Mesendoderm (in vitro differentiated cells): ENCODE data around the gene DNAH7.

ENCODE experiments used
- DNase-seq: peaks from one replicate; pipeline ENCODE4 v3.0.0; 2013
- H2AK5ac ChIP-seq: 2 replicates; pipeline ENCODE4 v1.6.1; 2013; ENCODE audit warnings: low read length, inconsistent platforms
- H2BK120ac ChIP-seq: 2 replicates; pipeline ENCODE4 v1.6.1; 2013; ENCODE audit warnings: low read depth, mild to moderate bottlenecking, low read length, moderate library complexity, mixed read lengths
- H2BK15ac ChIP-seq: replicated peaks from 2 replicates; pipeline ENCODE4 v1.6.1; 2013; ENCODE audit warnings: low read depth, mild to moderate bottlenecking, moderate library complexity
- H2BK5ac ChIP-seq: 2 replicates; pipeline ENCODE4 v1.6.1; 2013; ENCODE audit warnings: low read length, inconsistent platforms
- H3K18ac ChIP-seq: 2 replicates; pipeline ENCODE4 v1.6.1; 2013; ENCODE audit warnings: mild to moderate bottlenecking, low read length, mixed read lengths
- H3K23ac ChIP-seq: one replicate; pipeline ENCODE4 v1.6.1; 2013; ENCODE audit warnings: low read length
- H3K27ac ChIP-seq: 2 replicates; pipeline ENCODE4 v1.5.1; 2013; ENCODE audit warnings: low read depth, mild to moderate bottlenecking, inconsistent platforms, low read length, moderate library complexity
- H3K27me3 ChIP-seq: 2 replicates; pipeline ENCODE4 v1.6.1; 2013; ENCODE audit warnings: low read length, control low read depth, mild to moderate bottlenecking, inconsistent platforms; ENCODE audit not compliant: insufficient read depth, poor library complexity
- H3K36me3 ChIP-seq: 2 replicates; pipeline ENCODE4 v1.6.1; 2013; ENCODE audit warnings: low read length, inconsistent platforms; ENCODE audit not compliant: control insufficient read depth, insufficient read depth
- H3K4ac ChIP-seq: one replicate; pipeline ENCODE4 v1.6.1; 2013; ENCODE audit warnings: low read depth, mild to moderate bottlenecking, low read length, moderate library complexity
- H3K4me1 ChIP-seq: 2 replicates; pipeline ENCODE4 v1.6.1; 2013; ENCODE audit warnings: low read depth, low read length, inconsistent platforms; ENCODE audit not compliant: control insufficient read depth
- H3K4me2 ChIP-seq: 2 replicates; pipeline ENCODE4 v1.6.1; 2013; ENCODE audit warnings: low read length
- H3K4me3 ChIP-seq: 2 replicates; pipeline ENCODE4 v1.5.1; 2013; ENCODE audit warnings: mild to moderate bottlenecking, low read length
- H3K56ac ChIP-seq: one replicate; pipeline ENCODE4 v1.6.1; 2013; ENCODE audit warnings: low read length
- H3K79me1 ChIP-seq: 2 replicates; pipeline ENCODE4 v1.6.1; 2013; ENCODE audit warnings: low read length, inconsistent platforms
- H3K79me2 ChIP-seq: 2 replicates; pipeline ENCODE4 v1.6.1; 2013; ENCODE audit warnings: mild to moderate bottlenecking, low read length; ENCODE audit not compliant: control insufficient read depth, insufficient read depth
- H3K9ac ChIP-seq: 2 replicates; pipeline ENCODE4 v1.6.1; 2013; ENCODE audit warnings: low read length, inconsistent platforms
- H4K5ac ChIP-seq: one replicate; pipeline ENCODE4 v1.6.1; 2013; ENCODE audit warnings: low read length
- H4K8ac ChIP-seq: one replicate; pipeline ENCODE4 v1.6.1; 2013; ENCODE audit warnings: low read depth, mild to moderate bottlenecking, control low read depth, low read length, moderate library complexity
- WGBS: extraction: QIAGEN DNeasy Blood & Tissue Kit; methylation state at CpG from one replicate; pipeline ENCODE4 v1.1.7; 2013; ENCODE audit warnings: low lambda C conversion rate, missing lambda C conversion rate; ENCODE audit not compliant: insufficient coverage; ENCODE audit errors: extremely low coverage; 5-methylcytosine and 5-hydroxymethylcytosine counted together

Gene DNAH7

GRCh38 chr2:195861821-195862220 lies 206.8 kb downstream of the DNAH7 start:
- H3K36me3 ChIP-seq = no peaks in the 10 kb centered on the region
- H3K18ac ChIP-seq = no peak overlapping the region
- no peak overlapping the region for H3K4ac ChIP-seq
- no peak overlapping the region for H2BK5ac ChIP-seq
- WGBS = no CpG with 5 or more reads among the region's 5 CpGs
- H2BK15ac ChIP-seq = no peak overlapping the region
- H3K4me2 ChIP-seq = no peak overlapping the region
- no peak overlapping the region for H4K8ac ChIP-seq
- H3K79me2 ChIP-seq = no peaks in the 10 kb centered on the region
- H3K27ac ChIP-seq = no peak overlapping the region
- no peak overlapping the region for H3K4me3 ChIP-seq
- H3K23ac ChIP-seq = no peak overlapping the region
- no peak overlapping the region for H2BK120ac ChIP-seq
- no peak overlapping the region for H3K9ac ChIP-seq
- H3K27me3 ChIP-seq = no peaks in the 10 kb centered on the region
- H4K5ac ChIP-seq = no peak overlapping the region
- H2AK5ac ChIP-seq = no peak overlapping the region
- no peak for DNase-seq
- no peaks in the 10 kb centered on the region for H3K79me1 ChIP-seq
- no peak overlapping the region for H3K56ac ChIP-seq
- peaks cover 3% of the 10 kb centered on the region for H3K4me1 ChIP-seq

- H2BK15ac ChIP-seq = no peak overlapping the region
- H4K5ac ChIP-seq = no peak overlapping the region
- H2AK5ac ChIP-seq = no peak overlapping the region
- H3K9ac ChIP-seq = no peak overlapping the region
- no peak overlapping the region for H2BK120ac ChIP-seq
- no peaks in the 10 kb centered on the region for H3K27me3 ChIP-seq
- no peak overlapping the region for H3K23ac ChIP-seq
- H3K79me1 ChIP-seq = no peaks in the 10 kb centered on the region
- peaks cover 1% of the 10 kb centered on the region for H3K4me1 ChIP-seq
- H3K4ac ChIP-seq = no peak overlapping the region
- H4K8ac ChIP-seq = no peak overlapping the region
- no peak overlapping the region for H2BK5ac ChIP-seq
- no peak overlapping the region for H3K18ac ChIP-seq
- no peak overlapping the region for H3K4me3 ChIP-seq
- no peak for DNase-seq
- no peak overlapping the region for H3K4me2 ChIP-seq
- H3K79me2 ChIP-seq = no peaks in the 10 kb centered on the region
- no peaks in the 10 kb centered on the region for H3K36me3 ChIP-seq
- H3K27ac ChIP-seq = no peak overlapping the region
- H3K56ac ChIP-seq = no peak overlapping the region
- WGBS = no CpG with 5 or more reads among the region's 2 CpGs
Measured at GRCh38 chr2:195859513-195859912, 209.1 kb downstream of the DNAH7 start.

GRCh38 chr2:195857132-195857531 lies 211.5 kb downstream of the DNAH7 start:
- no peak overlapping the region for H3K27ac ChIP-seq
- no peak overlapping the region for H3K9ac ChIP-seq
- H3K23ac ChIP-seq = no peak overlapping the region
- H3K4me3 ChIP-seq = no peak overlapping the region
- H2BK120ac ChIP-seq = no peak overlapping the region
- H3K56ac ChIP-seq = no peak overlapping the region
- H3K27me3 ChIP-seq = no peaks in the 10 kb centered on the region
- no peak overlapping the region for H4K5ac ChIP-seq
- H2BK5ac ChIP-seq = no peak overlapping the region
- no peak overlapping the region for H2BK15ac ChIP-seq
- H3K79me2 ChIP-seq = no peaks in the 10 kb centered on the region
- H3K36me3 ChIP-seq = no peaks in the 10 kb centered on the region
- no peak overlapping the region for H3K4ac ChIP-seq
- no peak overlapping the region for H3K4me2 ChIP-seq
- H3K79me1 ChIP-seq = no peaks in the 10 kb centered on the region
- H2AK5ac ChIP-seq = no peak overlapping the region
- no peak for DNase-seq
- no peaks in the 10 kb centered on the region for H3K4me1 ChIP-seq
- H3K18ac ChIP-seq = no peak overlapping the region
- WGBS = no CpG with 5 or more reads among the region's 2 CpGs
- no peak overlapping the region for H4K8ac ChIP-seq

DNA sequence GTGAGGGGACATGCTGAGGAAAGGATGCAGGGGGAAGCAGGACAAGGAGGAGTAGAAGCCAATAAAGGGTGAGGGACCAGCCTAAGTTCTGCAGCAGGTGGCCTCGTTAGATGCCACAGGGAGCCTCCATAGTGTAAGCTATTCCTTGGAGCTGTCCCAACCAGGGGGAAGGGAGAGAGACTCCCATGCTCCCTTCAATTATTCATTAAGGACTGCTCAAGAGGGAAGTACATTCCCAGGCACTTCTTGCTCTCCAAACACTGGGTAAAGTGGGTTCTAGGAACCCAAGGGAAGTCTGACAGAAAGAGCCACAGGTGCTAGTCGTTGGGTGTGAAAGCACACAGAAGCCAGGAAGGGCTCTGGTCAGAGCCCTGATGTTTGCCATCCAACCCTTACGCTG lies 217.9 kb downstream of the DNAH7 start:
- Histone ChIP-seq H2BK15ac (no peak overlapping the region), H3K9ac (no peak overlapping the region), H3K36me3 (no peaks in the 10 kb centered on the region), H3K79me1 (no peaks in the 10 kb centered on the region), H4K5ac (no peak overlapping the region), H3K56ac (no peak overlapping the region), H3K23ac (no peak overlapping the region), H3K27ac (no peak overlapping the region), H3K79me2 (no peaks in the 10 kb centered on the region), H2BK120ac (no peak overlapping the region), H2BK5ac (no peak overlapping the region), H3K4me2 (no peak overlapping the region), H3K4me3 (no peak overlapping the region), H3K4ac (no peak overlapping the region), H3K27me3 (no peaks in the 10 kb centered on the region), H3K4me1 (no peaks in the 10 kb centered on the region), H4K8ac (no peak overlapping the region), H2AK5ac (no peak overlapping the region), H3K18ac (no peak overlapping the region)
- no CpG with 5 or more reads among the region's 3 CpGs for WGBS
- DNase-seq = no peak

- no peak for DNase-seq
- Histone ChIP-seq H3K79me1 (no peaks in the 10 kb centered on the region), H2BK120ac (no peak overlapping the region), H3K4me2 (no peak overlapping the region), H3K4ac (no peak overlapping the region), H3K9ac (no peak overlapping the region), H4K8ac (no peak overlapping the region), H2BK15ac (no peak overlapping the region), H3K18ac (no peak overlapping the region), H3K79me2 (no peaks in the 10 kb centered on the region), H3K23ac (no peak overlapping the region), H3K4me1 (no peaks in the 10 kb centered on the region), H3K27me3 (no peaks in the 10 kb centered on the region), H2AK5ac (no peak overlapping the region), H3K56ac (no peak overlapping the region), H4K5ac (no peak overlapping the region), H2BK5ac (no peak overlapping the region), H3K36me3 (no peaks in the 10 kb centered on the region), H3K4me3 (no peak overlapping the region), H3K27ac (no peak overlapping the region)
- no CpG with 5 or more reads among the region's 4 CpGs for WGBS
Measured at GRCh38 chr2:195848119-195848899, 220.3 kb downstream of the DNAH7 start.

GRCh38 chr2:195842932-195843331 lies 225.7 kb downstream of the DNAH7 start:
- WGBS = no CpG with 5 or more reads among the region's 3 CpGs
- Histone ChIP-seq H3K36me3 (no peaks in the 10 kb centered on the region), H3K27me3 (no peaks in the 10 kb centered on the region), H3K56ac (no peak overlapping the region), H2BK5ac (no peak overlapping the region), H3K79me1 (no peaks in the 10 kb centered on the region), H3K4me2 (no peak overlapping the region), H2AK5ac (no peak overlapping the region), H2BK15ac (no peak overlapping the region), H3K4me1 (no peaks in the 10 kb centered on the region), H3K4me3 (no peak overlapping the region), H3K27ac (no peak overlapping the region), H3K79me2 (no peaks in the 10 kb centered on the region), H3K9ac (no peak overlapping the region), H3K23ac (no peak overlapping the region), H2BK120ac (no peak overlapping the region), H3K4ac (no peak overlapping the region), H4K5ac (no peak overlapping the region), H4K8ac (no peak overlapping the region), H3K18ac (no peak overlapping the region)
- no peak for DNase-seq
